Measurements from ENCODE around the gene S1PR2. TPM values are rescaled to one million over a fixed set of nuclear protein-coding genes. Genes with fewer than 3 reads are reported as not detected.
A peak's percentile ranks its signal among the peaks of the same experiment; 100 is the strongest.

Gene S1PR2
- total and polyA plus RNA-seq, 9 of the 15 experiments (the other 6 are each of a cell fraction or from before 2014, with no cell fraction given) = 1.5 to 3.9 (median 2.0) TPM

DNA sequence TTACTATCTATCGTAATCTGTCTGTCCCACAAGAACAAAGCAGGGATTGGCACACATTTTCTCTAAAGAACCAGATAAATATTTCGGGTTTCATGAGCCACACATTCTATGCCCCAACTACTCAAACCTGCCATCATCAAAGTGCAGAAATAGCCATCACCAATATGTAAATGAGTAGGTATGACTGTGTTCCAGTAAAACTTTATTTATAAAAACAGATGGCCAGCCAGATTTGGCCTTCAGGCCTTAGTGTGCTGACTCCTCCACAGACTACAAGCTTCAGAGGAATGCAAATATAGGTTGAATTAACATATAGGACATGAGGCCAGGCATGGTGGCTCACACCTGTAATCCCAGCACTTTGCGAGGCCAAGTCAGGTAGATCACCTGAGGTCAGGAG lies 27.4 kb downstream of the S1PR2 start:
- Histone ChIP-seq H3K4me3 (no peak overlapping the region), H3K9me3 (replicated peaks; ENCODE audit: control insufficient read depth, insufficient read depth, low read depth, low read length) (peaks cover 5% of the 10 kb centered on the region), H4K20me1 (replicated peaks; ENCODE audit: control insufficient read depth, insufficient read depth, low read length) (no peaks in the 10 kb centered on the region), H3K36me3 (ENCODE audit: control insufficient read depth, insufficient read depth, low read length) (no peaks in the 10 kb centered on the region), H3K79me2 (ENCODE audit: control insufficient read depth, insufficient read depth, low read length) (no peaks in the 10 kb centered on the region), H3K27me3 (ENCODE audit: control insufficient read depth in 2 of 2, insufficient read depth in 2 of 2, low read length in 2 of 2) (no peaks in the 10 kb centered on the region), H3K9me1 (ENCODE audit: control insufficient read depth, insufficient read depth, low read length) (no peaks in the 10 kb centered on the region), H2AFZ (ENCODE audit: low read depth, low read length) (no peak overlapping the region), H3K4me2 (ENCODE audit: insufficient read depth, low read length) (no peak overlapping the region), H3K27ac (ENCODE audit: extremely low read depth, low read depth, low read length) (no peak overlapping the region), H3K9ac (ENCODE audit: insufficient read depth in 1 of 2, low read depth in 2 of 2, low read length in 2 of 2) (no peak overlapping the region), H3K4me1 (replicated peaks in 1 of 2; ENCODE audit: control insufficient read depth in 2 of 2, insufficient read depth in 2 of 2, low read length in 2 of 2) (peaks cover 0 to 3% of the 10 kb centered on the region in 2 experiments; a peak in 1 of 5 replicates)
- in situ Hi-C loops (cut with MboI) (no loop called here), intact Hi-C loops (cut with micrococcal nuclease) (no loop called here)
- ChIA-PET POLR2A (interaction anchor here (0.6 kb wide), 1 partner anchor 28 kb away, joined by 3 read pairs; no protein-coding TSS in a partner anchor), CTCF (ENCODE audit: low intra/inter-chr PET ratio) (no interaction called here)
- no peak for ATAC-seq
- WGBS (ENCODE audit: insufficient coverage, low coverage, missing lambda C conversion rate) = 64% methylated on average over 3 of the region's 3 CpGs
- no peak for FAIRE-seq
- TF ChIP-seq NR2C1 (IDR thresholded peaks at IDR 0.05) (no peak), NR2C1 (tag; IDR thresholded peaks at IDR 0.05) (no peak), GATA2 (CRISPR knock-in tag; IDR thresholded peaks at IDR 0.05) (0 out of 2 replicates have a peak, but pooled peaks have one; percentile 6)
- TF ChIP-seq, protein P1, sequence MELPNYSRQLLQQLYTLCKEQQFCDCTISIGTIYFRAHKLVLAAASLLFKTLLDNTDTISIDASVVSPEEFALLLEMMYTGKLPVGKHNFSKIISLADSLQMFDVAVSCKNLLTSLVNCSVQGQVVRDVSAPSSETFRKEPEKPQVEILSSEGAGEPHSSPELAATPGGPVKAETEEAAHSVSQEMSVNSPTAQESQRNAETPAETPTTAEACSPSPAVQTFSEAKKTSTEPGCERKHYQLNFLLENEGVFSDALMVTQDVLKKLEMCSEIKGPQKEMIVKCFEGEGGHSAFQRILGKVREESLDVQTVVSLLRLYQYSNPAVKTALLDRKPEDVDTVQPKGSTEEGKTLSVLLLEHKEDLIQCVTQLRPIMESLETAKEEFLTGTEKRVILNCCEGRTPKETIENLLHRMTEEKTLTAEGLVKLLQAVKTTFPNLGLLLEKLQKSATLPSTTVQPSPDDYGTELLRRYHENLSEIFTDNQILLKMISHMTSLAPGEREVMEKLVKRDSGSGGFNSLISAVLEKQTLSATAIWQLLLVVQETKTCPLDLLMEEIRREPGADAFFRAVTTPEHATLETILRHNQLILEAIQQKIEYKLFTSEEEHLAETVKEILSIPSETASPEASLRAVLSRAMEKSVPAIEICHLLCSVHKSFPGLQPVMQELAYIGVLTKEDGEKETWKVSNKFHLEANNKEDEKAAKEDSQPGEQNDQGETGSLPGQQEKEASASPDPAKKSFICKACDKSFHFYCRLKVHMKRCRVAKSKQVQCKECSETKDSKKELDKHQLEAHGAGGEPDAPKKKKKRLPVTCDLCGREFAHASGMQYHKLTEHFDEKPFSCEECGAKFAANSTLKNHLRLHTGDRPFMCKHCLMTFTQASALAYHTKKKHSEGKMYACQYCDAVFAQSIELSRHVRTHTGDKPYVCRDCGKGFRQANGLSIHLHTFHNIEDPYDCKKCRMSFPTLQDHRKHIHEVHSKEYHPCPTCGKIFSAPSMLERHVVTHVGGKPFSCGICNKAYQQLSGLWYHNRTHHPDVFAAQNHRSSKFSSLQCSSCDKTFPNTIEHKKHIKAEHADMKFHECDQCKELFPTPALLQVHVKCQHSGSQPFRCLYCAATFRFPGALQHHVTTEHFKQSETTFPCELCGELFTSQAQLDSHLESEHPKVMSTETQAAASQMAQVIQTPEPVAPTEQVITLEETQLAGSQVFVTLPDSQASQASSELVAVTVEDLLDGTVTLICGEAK (IDR thresholded peaks at IDR 0.05) = peak; percentile 91
- TF ChIP-seq, protein P1 (CRISPR knock-in tag; IDR thresholded peaks at IDR 0.05) = peak; percentile 95
- no peak for DNase-seq (ENCODE audit: extremely low read depth in 1 of 4, low spot score in 3 of 4)
- no TSS peak for BruUV-seq (replicated peaks)

All from K562 (cell line).